ENCODE data around the gene SMC1B.
"Not testable (repeated sequence)": the region's sequence is repeated elsewhere in the genome, so short reads cannot be mapped to it uniquely, and the experiment has no call there.

SMC1B gene

GRCh38 chr22:45452565-45453379, 39.4 kb upstream of the SMC1B start:
- Histone ChIP-seq H3K9me3 (ENCODE audit: control insufficient read depth, low read depth, low read length) (no peaks in the 10 kb centered on the region), H3K36me3 (ENCODE audit: control insufficient read depth, low read depth, low read length) (no peaks in the 10 kb centered on the region), H3K4me1 (ENCODE audit: control insufficient read depth, low read depth, low read length) (no peaks in the 10 kb centered on the region), H3K9ac (ENCODE audit: low read length) (no peak overlapping the region), H3K27ac (ENCODE audit: low read length) (no peak overlapping the region), H3K27me3 (ENCODE audit: control insufficient read depth, insufficient read depth, low read length) (no peaks in the 10 kb centered on the region), H3K4me3 (ENCODE audit: low read length) (no peak overlapping the region)

GRCh38 chr22:45451972-45452371, 38.6 kb upstream of the SMC1B start:
- no peak overlapping the region for H3K9ac ChIP-seq (ENCODE audit: low read length)
- no peak overlapping the region for H3K4me3 ChIP-seq (ENCODE audit: low read length)
- no peaks in the 10 kb centered on the region for H3K36me3 ChIP-seq (ENCODE audit: control insufficient read depth, low read depth, low read length)
- H3K27me3 ChIP-seq (ENCODE audit: control insufficient read depth, insufficient read depth, low read length): no peaks in the 10 kb centered on the region
- H3K4me1 ChIP-seq (ENCODE audit: control insufficient read depth, low read depth, low read length): no peaks in the 10 kb centered on the region
- H3K9me3 ChIP-seq (ENCODE audit: control insufficient read depth, low read depth, low read length): no peaks in the 10 kb centered on the region
- no peak overlapping the region for H3K27ac ChIP-seq (ENCODE audit: low read length)

GRCh38 chr22:45450921-45451651, 37.7 kb upstream of the SMC1B start:
- Histone ChIP-seq H3K4me1 (ENCODE audit: control insufficient read depth, low read depth, low read length) (no peaks in the 10 kb centered on the region), H3K9me3 (ENCODE audit: control insufficient read depth, low read depth, low read length) (no peaks in the 10 kb centered on the region), H3K27me3 (ENCODE audit: control insufficient read depth, insufficient read depth, low read length) (no peaks in the 10 kb centered on the region), H3K36me3 (ENCODE audit: control insufficient read depth, low read depth, low read length) (no peaks in the 10 kb centered on the region), H3K9ac (ENCODE audit: low read length) (no peak overlapping the region), H3K27ac (ENCODE audit: low read length) (no peak overlapping the region), H3K4me3 (ENCODE audit: low read length) (no peak overlapping the region)

DNA sequence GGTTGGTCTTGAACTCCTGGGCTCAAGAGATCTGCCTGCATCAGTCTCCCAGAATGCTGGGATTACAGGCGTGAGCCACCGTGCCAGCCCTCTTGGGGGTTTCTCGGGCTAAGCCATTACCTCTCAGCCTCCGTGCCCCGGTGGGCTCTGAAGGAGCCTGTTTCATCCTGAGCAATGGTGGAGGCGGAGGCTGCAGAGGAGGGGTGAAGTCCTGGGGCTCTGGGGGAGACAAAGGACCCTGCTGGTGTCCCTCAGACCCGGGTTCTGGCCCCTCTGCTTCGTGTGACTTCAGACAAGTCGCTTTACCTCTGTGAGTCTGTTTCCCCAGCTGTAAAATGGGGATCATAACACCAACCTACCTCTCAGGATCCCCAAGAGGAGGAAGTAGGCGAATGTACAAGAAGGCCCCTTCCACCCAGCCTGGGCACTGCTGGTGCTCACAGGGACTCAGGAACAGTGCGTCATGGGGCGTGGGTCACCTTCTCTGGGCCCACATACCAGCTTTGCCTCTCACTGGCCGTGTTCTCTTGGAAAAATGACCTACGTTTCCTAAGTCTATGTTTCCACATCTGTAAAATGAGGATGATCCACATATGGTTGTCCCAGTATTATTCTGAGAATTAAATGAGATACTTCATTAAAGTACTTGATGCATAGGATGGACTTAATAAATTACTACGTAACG, 36.8 kb upstream of the SMC1B start:
- H3K36me3 ChIP-seq (ENCODE audit: control insufficient read depth, low read depth, low read length): no peaks in the 10 kb centered on the region
- H3K9ac ChIP-seq (ENCODE audit: low read length): no peak overlapping the region

GRCh38 chr22:45449442-45449841, 36.0 kb upstream of the SMC1B start:
- not testable (repeated sequence) for H3K36me3 ChIP-seq (ENCODE audit: control insufficient read depth, low read depth, low read length); H3K9ac ChIP-seq (ENCODE audit: low read length); H3K4me1 ChIP-seq (ENCODE audit: control insufficient read depth, low read depth, low read length); H3K27me3 ChIP-seq (ENCODE audit: control insufficient read depth, insufficient read depth, low read length); H3K27ac ChIP-seq (ENCODE audit: low read length); H3K4me3 ChIP-seq (ENCODE audit: low read length); H3K9me3 ChIP-seq (ENCODE audit: control insufficient read depth, low read depth, low read length)

More for the DNA sequence above, 36.8 kb upstream of the SMC1B start:
- no peak overlapping the region for H3K27ac ChIP-seq (ENCODE audit: low read length)
- H3K27me3 ChIP-seq (ENCODE audit: control insufficient read depth, insufficient read depth, low read length): no peaks in the 10 kb centered on the region
- H3K9me3 ChIP-seq (ENCODE audit: control insufficient read depth, low read depth, low read length): no peaks in the 10 kb centered on the region
- H3K4me3 ChIP-seq (ENCODE audit: low read length): no peak overlapping the region
- H3K4me1 ChIP-seq (ENCODE audit: control insufficient read depth, low read depth, low read length): no peaks in the 10 kb centered on the region

DNA sequence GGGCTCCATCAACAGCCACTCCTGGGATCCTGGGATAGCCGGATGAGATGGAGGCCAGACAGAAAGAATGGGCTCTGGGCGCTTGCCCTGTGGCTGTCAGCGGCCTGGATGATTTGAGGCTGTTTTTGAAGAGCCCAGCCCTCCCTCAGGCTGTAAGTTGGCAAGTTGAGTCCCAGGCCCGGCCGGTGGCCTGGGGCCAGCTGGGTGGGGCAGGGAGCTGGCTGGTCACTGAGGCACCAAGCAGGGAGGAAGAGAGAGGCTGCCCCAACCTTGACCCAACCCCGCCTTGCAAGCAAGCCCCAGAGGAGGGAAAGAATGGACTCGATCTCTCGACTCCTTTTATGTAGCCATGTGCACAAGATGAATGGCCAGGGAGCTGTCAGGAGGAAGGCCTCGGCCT, 35.0 kb upstream of the SMC1B start:
- Histone ChIP-seq H3K4me3 (ENCODE audit: low read length) (no peak overlapping the region), H3K27me3 (ENCODE audit: control insufficient read depth, insufficient read depth, low read length) (no peaks in the 10 kb centered on the region), H3K27ac (ENCODE audit: low read length) (no peak overlapping the region), H3K36me3 (ENCODE audit: control insufficient read depth, low read depth, low read length) (no peaks in the 10 kb centered on the region), H3K9ac (ENCODE audit: low read length) (no peak overlapping the region), H3K4me1 (ENCODE audit: control insufficient read depth, low read depth, low read length) (no peaks in the 10 kb centered on the region), H3K9me3 (ENCODE audit: control insufficient read depth, low read depth, low read length) (no peaks in the 10 kb centered on the region)

DNA sequence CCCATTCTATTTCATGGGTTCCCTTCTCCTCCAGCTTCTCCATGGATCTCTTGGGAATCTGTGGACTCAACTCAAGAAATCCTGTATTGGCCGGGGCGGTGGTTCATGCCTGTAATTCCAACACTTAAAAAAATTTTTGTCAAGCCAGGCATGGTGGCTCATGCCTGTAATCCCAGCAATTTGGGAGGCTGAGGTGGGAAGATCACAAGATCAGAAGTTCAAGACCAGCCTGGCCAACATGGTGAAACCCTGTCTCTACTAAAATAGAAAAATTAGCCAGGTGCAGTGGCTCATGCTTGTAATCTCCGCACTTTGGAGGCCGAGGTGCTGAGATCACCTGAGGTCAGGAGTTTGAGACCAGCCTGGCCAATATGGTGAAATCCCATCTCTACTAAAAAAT, 34.2 kb upstream of the SMC1B start:
- not testable (repeated sequence) for H3K4me3 ChIP-seq (ENCODE audit: low read length); H3K27me3 ChIP-seq (ENCODE audit: control insufficient read depth, insufficient read depth, low read length); H3K9ac ChIP-seq (ENCODE audit: low read length); H3K9me3 ChIP-seq (ENCODE audit: control insufficient read depth, low read depth, low read length); H3K4me1 ChIP-seq (ENCODE audit: control insufficient read depth, low read depth, low read length); H3K36me3 ChIP-seq (ENCODE audit: control insufficient read depth, low read depth, low read length); H3K27ac ChIP-seq (ENCODE audit: low read length)

DNA sequence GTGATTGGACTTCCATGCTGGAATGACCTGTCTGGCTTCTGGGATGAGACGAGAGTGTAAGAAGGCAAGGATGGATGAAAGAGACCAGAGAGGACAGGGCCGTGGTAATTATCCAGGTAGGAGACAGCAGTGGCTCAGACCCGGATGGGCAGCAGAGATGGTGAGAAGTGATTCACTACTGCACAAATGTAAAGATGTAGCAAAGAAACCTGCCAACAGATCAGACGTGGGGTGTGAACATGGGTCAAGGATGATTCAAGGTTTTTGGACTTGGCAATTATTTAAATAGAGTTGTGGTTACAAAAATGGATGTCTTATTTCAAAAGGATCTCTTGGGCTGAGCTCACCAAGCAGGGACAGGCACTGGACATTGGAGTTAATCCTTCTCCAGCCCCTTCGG, 32.8 kb upstream of the SMC1B start:
- H3K36me3 ChIP-seq (ENCODE audit: control insufficient read depth, low read depth, low read length): no peaks in the 10 kb centered on the region

DNA sequence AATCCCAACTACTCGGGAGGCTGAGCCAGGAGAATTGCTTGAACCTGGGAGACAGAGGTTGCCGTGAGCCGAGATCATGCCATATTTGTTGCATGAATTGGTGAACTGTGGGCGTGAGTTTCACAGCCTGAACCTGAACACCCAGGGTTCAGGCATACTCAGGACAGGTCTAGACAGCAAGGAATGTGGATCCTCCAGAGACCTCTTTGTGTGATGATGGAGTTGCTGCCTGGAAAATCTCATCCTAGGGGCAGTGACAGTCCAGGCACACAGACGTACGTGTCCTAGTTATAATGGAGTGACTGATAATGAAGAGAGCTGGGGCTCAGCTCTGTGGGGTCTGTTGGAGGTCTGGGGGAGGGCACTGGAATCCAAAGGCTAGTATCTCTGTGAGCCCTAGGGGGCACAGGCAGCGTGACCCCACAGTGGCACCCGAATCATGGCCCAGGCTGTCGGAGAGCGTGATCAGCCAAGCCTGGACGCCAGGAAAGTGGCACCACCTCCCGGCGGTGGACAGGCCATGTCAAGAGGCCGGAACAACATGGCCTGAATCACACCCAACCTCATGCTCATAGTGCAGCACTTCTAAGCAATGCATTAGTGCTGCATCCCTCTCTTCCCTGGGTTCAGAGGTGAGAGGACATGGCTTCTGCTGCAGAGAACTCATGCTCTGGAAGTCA, 31.8 kb upstream of the SMC1B start:
- Histone ChIP-seq H3K4me1 (ENCODE audit: control insufficient read depth, low read depth, low read length) (no peaks in the 10 kb centered on the region), H3K27me3 (ENCODE audit: control insufficient read depth, insufficient read depth, low read length) (no peaks in the 10 kb centered on the region), H3K27ac (ENCODE audit: low read length) (no peak overlapping the region), H3K36me3 (ENCODE audit: control insufficient read depth, low read depth, low read length) (no peaks in the 10 kb centered on the region), H3K4me3 (ENCODE audit: low read length) (no peak overlapping the region), H3K9ac (ENCODE audit: low read length) (no peak overlapping the region), H3K9me3 (ENCODE audit: control insufficient read depth, low read depth, low read length) (no peaks in the 10 kb centered on the region)

More for the DNA sequence above, 32.8 kb upstream of the SMC1B start:
- Histone ChIP-seq H3K27ac (ENCODE audit: low read length) (no peak overlapping the region), H3K9me3 (ENCODE audit: control insufficient read depth, low read depth, low read length) (no peaks in the 10 kb centered on the region), H3K4me1 (ENCODE audit: control insufficient read depth, low read depth, low read length) (no peaks in the 10 kb centered on the region), H3K4me3 (ENCODE audit: low read length) (no peak overlapping the region), H3K27me3 (ENCODE audit: control insufficient read depth, insufficient read depth, low read length) (no peaks in the 10 kb centered on the region), H3K9ac (ENCODE audit: low read length) (no peak overlapping the region)

DNA sequence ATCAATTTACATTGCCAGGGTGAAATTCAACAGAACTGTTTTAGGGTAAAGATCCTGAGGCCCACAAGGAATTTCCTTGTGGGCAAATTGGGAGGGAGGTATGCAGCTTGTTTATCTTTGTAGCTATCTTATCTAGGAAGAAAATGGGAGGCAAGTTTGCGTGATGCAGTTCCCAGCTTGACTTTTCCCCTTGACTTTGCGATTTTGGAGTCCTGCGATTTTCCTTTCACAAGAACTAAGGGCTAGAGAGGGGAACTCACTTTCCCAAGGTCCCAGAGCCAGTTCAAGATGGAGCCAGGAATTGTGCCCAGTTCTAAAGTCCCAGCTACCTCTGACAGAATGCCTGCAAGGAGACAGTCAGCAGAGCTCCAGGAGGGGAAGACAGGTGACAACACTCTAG, 30.8 kb upstream of the SMC1B start:
- H3K9ac ChIP-seq (ENCODE audit: low read length): no peak overlapping the region

GRCh38 chr22:45442116-45442515, 28.7 kb upstream of the SMC1B start:
- Histone ChIP-seq H3K4me3 (ENCODE audit: low read length) (no peak overlapping the region), H3K27ac (ENCODE audit: low read length) (no peak overlapping the region), H3K27me3 (ENCODE audit: control insufficient read depth, insufficient read depth, low read length) (no peaks in the 10 kb centered on the region), H3K4me1 (ENCODE audit: control insufficient read depth, low read depth, low read length) (no peaks in the 10 kb centered on the region), H3K9me3 (ENCODE audit: control insufficient read depth, low read depth, low read length) (no peaks in the 10 kb centered on the region), H3K36me3 (ENCODE audit: control insufficient read depth, low read depth, low read length) (no peaks in the 10 kb centered on the region), H3K9ac (ENCODE audit: low read length) (no peak overlapping the region)

More for the DNA sequence above, 30.8 kb upstream of the SMC1B start:
- Histone ChIP-seq H3K27me3 (ENCODE audit: control insufficient read depth, insufficient read depth, low read length) (no peaks in the 10 kb centered on the region), H3K4me1 (ENCODE audit: control insufficient read depth, low read depth, low read length) (no peaks in the 10 kb centered on the region), H3K4me3 (ENCODE audit: low read length) (no peak overlapping the region), H3K36me3 (ENCODE audit: control insufficient read depth, low read depth, low read length) (no peaks in the 10 kb centered on the region), H3K27ac (ENCODE audit: low read length) (no peak overlapping the region), H3K9me3 (ENCODE audit: control insufficient read depth, low read depth, low read length) (no peaks in the 10 kb centered on the region)

All from iPS-18a (cell line).